WTC11 (cell line): ENCODE measurements around the gene WDR38. TPM values are rescaled to one million over a fixed set of nuclear protein-coding genes. Genes with fewer than 3 reads are reported as not detected.

Experiments
- ATAC-seq: fragments of 200-7000 bp; cut with Tn5 transposase; 2 replicates; pipeline ENCODE4 v1.10.0; 2021; ENCODE audit warnings: mild to moderate bottlenecking, moderate library complexity
- CTCF ChIA-PET: fragments of 300-600 bp; sonication (Branson Sonifier 250); formaldehyde crosslinking; loops from one replicate; lab custom pipeline; 2021; ENCODE audit warnings: antibody characterized with exemption; lab: Charles Lee
- POLR2A ChIA-PET: fragments of 350-600 bp; sonication (Branson Sonifier 250); formaldehyde crosslinking; loops from one replicate; lab custom pipeline; 2021; ENCODE audit warnings: antibody characterized with exemption; lab: Charles Lee
- DNase-seq: peaks from one replicate; pipeline ENCODE4 v3.0.0; 2021; ENCODE audit warnings: low spot score
- H3K27ac Mint-ChIP-seq: 2 replicates; pipeline ENCODE4 v1.8.0; 2021; ENCODE audit warnings: mixed read lengths
- H3K27me3 Mint-ChIP-seq: 2 replicates; pipeline ENCODE4 v1.8.0; 2021; ENCODE audit warnings: low read depth, mild to moderate bottlenecking, moderate library complexity, mixed read lengths
- H3K36me3 Mint-ChIP-seq: 2 replicates; pipeline ENCODE4 v1.8.0; 2021; ENCODE audit warnings: mixed read lengths
- H3K4me1 Mint-ChIP-seq: 2 replicates; pipeline ENCODE4 v1.8.0; 2022; ENCODE audit warnings: mixed read lengths
- H3K4me3 Mint-ChIP-seq: 2 replicates; pipeline ENCODE4 v1.8.0; 2021; ENCODE audit warnings: mild to moderate bottlenecking, moderate library complexity, mixed read lengths
- H3K9me3 Mint-ChIP-seq: 2 replicates; pipeline ENCODE4 v1.8.0; 2021; ENCODE audit warnings: mixed read lengths
- AFF4 ChIP-seq: sonication (generic); formaldehyde crosslinking; IDR thresholded peaks from 2 replicates; pipeline ENCODE4 v1.8.1; 2023; ENCODE audit warnings: mild to moderate bottlenecking, missing genetic modification reagents, borderline replicate concordance
- CDX4 ChIP-seq: fragments of 250-450 bp; sonication (Bioruptor Pico); IDR thresholded peaks from 2 replicates; pipeline ENCODE4 v1.9.0; 2021; ENCODE audit warnings: moderate library complexity, mild to moderate bottlenecking, inconsistent platforms, borderline replicate concordance
- GRHL2 ChIP-seq: fragments of 250-450 bp; sonication (Bioruptor Pico); IDR thresholded peaks from 2 replicates; pipeline ENCODE4 v1.8.0; 2022; ENCODE audit warnings: mild to moderate bottlenecking, moderate library complexity; ENCODE audit not compliant: insufficient replicate concordance, severe bottlenecking
- IRF2 ChIP-seq: sonication (generic); formaldehyde crosslinking; IDR thresholded peaks from 2 replicates; pipeline ENCODE4 v1.8.0; 2022; ENCODE audit warnings: low read depth, missing genetic modification reagents, borderline replicate concordance
- JAZF1 ChIP-seq: fragments of 250-450 bp; sonication (Bioruptor Pico); IDR thresholded peaks from 2 replicates; pipeline ENCODE4 v1.9.0; 2021; ENCODE audit warnings: moderate library complexity, mild to moderate bottlenecking, inconsistent platforms
- JUN ChIP-seq: sonication (generic); formaldehyde crosslinking; IDR thresholded peaks from 2 replicates; pipeline ENCODE4 v1.8.0; 2023; ENCODE audit warnings: mild to moderate bottlenecking, missing genetic modification reagents
- MLX ChIP-seq: sonication (generic); formaldehyde crosslinking; IDR thresholded peaks from 2 replicates; pipeline ENCODE4 v1.8.1; 2023; ENCODE audit warnings: mild to moderate bottlenecking, missing genetic modification reagents, moderate library complexity
- OVOL2 ChIP-seq: fragments of 250-450 bp; sonication (Bioruptor Pico); IDR thresholded peaks from 2 replicates; pipeline ENCODE4 v1.9.0; 2021; ENCODE audit warnings: mild to moderate bottlenecking, borderline replicate concordance
- RELA ChIP-seq: sonication (generic); formaldehyde crosslinking; IDR thresholded peaks from 2 replicates; pipeline ENCODE4 v1.8.1; 2022; ENCODE audit warnings: missing genetic modification reagents, mild to moderate bottlenecking, borderline replicate concordance
- SMAD3 ChIP-seq: sonication (generic); formaldehyde crosslinking; IDR thresholded peaks from 2 replicates; pipeline ENCODE4 v1.8.0; 2022; ENCODE audit warnings: missing genetic modification reagents, mild to moderate bottlenecking, borderline replicate concordance
- TCF7 ChIP-seq: sonication (generic); formaldehyde crosslinking; IDR thresholded peaks from 2 replicates; pipeline ENCODE4 v1.8.0; 2022; ENCODE audit warnings: mild to moderate bottlenecking, low read depth, missing genetic modification reagents, moderate library complexity
- TEAD1 ChIP-seq: sonication (generic); formaldehyde crosslinking; IDR thresholded peaks from 2 replicates; pipeline ENCODE4 v1.8.0; 2022; ENCODE audit warnings: mild to moderate bottlenecking, missing genetic modification reagents
- TEAD4 ChIP-seq: sonication (generic); formaldehyde crosslinking; IDR thresholded peaks from 2 replicates; pipeline ENCODE4 v1.8.0; 2022; ENCODE audit warnings: mild to moderate bottlenecking, missing genetic modification reagents
- TP53 ChIP-seq: sonication (generic); formaldehyde crosslinking; IDR thresholded peaks from 2 replicates; pipeline ENCODE4 v1.8.1; 2023; ENCODE audit warnings: mild to moderate bottlenecking, missing genetic modification reagents
- ZBTB43 ChIP-seq: sonication (generic); formaldehyde crosslinking; IDR thresholded peaks from 2 replicates; pipeline ENCODE4 v1.8.1; 2023; ENCODE audit warnings: mild to moderate bottlenecking, missing genetic modification reagents
- ZMAT4 ChIP-seq: fragments of 250-450 bp; sonication (Bioruptor Pico); IDR thresholded peaks from 2 replicates; pipeline ENCODE4 v1.9.0; 2021; ENCODE audit warnings: mild to moderate bottlenecking
- ZNF232 ChIP-seq: sonication (generic); formaldehyde crosslinking; IDR thresholded peaks from 2 replicates; pipeline ENCODE4 v1.8.0; 2022; ENCODE audit warnings: mild to moderate bottlenecking, missing genetic modification reagents
- ZNF263 ChIP-seq: sonication (generic); formaldehyde crosslinking; IDR thresholded peaks from 2 replicates; pipeline ENCODE4 v1.8.1; 2022; ENCODE audit warnings: low read depth, mild to moderate bottlenecking, moderate library complexity, missing genetic modification reagents
- ZNF281 ChIP-seq: sonication (generic); formaldehyde crosslinking; IDR thresholded peaks from 2 replicates; pipeline ENCODE4 v1.8.0; 2023; ENCODE audit warnings: mild to moderate bottlenecking, missing genetic modification reagents
- ZNF512 ChIP-seq: sonication (generic); formaldehyde crosslinking; IDR thresholded peaks from 2 replicates; pipeline ENCODE4 v1.8.1; 2022; ENCODE audit warnings: missing genetic modification reagents, borderline replicate concordance
- ZSCAN18 ChIP-seq: fragments of 250-450 bp; sonication (Bioruptor Pico); IDR thresholded peaks from 2 replicates; pipeline ENCODE4 v2.1.2; 2022; ENCODE audit warnings: mild to moderate bottlenecking, moderate library complexity
- total RNA-seq: library from RNA; stranded (reverse); gene quantifications from 3 replicates; pipeline ENCODE4 v1.2.3, GENCODE V29; 2021

WDR38 gene
- total RNA-seq, 1 experiment from 2014 or later, result not detected

- peaks cover 38% of the 10 kb centered on the region for H3K4me1 Mint-ChIP-seq
- TF ChIP-seq CDX4 (CRISPR knock-in tag), result no peak
- no peak for TF ChIP-seq ZBTB43 (CRISPR knock-in tag)
- TF ChIP-seq ZNF232 (CRISPR knock-in tag), result no peak
- no peak for TF ChIP-seq ZMAT4
- no peak for TF ChIP-seq ZNF512 (CRISPR knock-in tag)
- TF ChIP-seq TCF7 (CRISPR knock-in tag), result no peak
- no peak for TF ChIP-seq RELA (CRISPR knock-in tag)
- no peak for TF ChIP-seq TEAD1 (CRISPR knock-in tag)
- TF ChIP-seq MLX (CRISPR knock-in tag), result no peak
- TF ChIP-seq ZNF263, result no peak
- peaks cover 37% of the 10 kb centered on the region for H3K36me3 Mint-ChIP-seq
- CTCF ChIA-PET, result interaction anchor here (0.8 kb wide), 1 partner anchor 13 kb away, joined by 3 read pairs; the partner anchor contains the start of gene ARPC5L
- H3K4me3 Mint-ChIP-seq, result no peak overlapping the region
- POLR2A ChIA-PET, result no interaction called here
- DNase-seq (no peak), ATAC-seq (no peak)
- no peaks in the 10 kb centered on the region for H3K27me3 Mint-ChIP-seq
- H3K9me3 Mint-ChIP-seq, result no peaks in the 10 kb centered on the region
- no peak overlapping the region for H3K27ac Mint-ChIP-seq
Measured at GRCh38 chr9:124875501-124875900, 22.2 kb downstream of the WDR38 start.

GRCh38 chr9:124877021-124877782 is 23.9 kb downstream of the WDR38 start:
- peak overlapping the region; percentile 87 for H3K27ac Mint-ChIP-seq
- H3K4me3 Mint-ChIP-seq, result no peak overlapping the region
- no peak for DNase-seq
- peaks cover 37% of the 10 kb centered on the region for H3K36me3 Mint-ChIP-seq
- no peak for ATAC-seq
- H3K27me3 Mint-ChIP-seq, result no peaks in the 10 kb centered on the region
- H3K4me1 Mint-ChIP-seq, result peaks cover 39% of the 10 kb centered on the region
- POLR2A ChIA-PET, result interaction anchor here (0.9 kb wide), 1 partner anchor 21 kb away, joined by 3 read pairs; no protein-coding TSS in a partner anchor
- no peaks in the 10 kb centered on the region for H3K9me3 Mint-ChIP-seq
- CTCF ChIA-PET, result interaction anchor here (0.9 to 6.3 kb wide), 3 partner anchors 11 to 24 kb away, joined by 3 to 40 read pairs (median 9); partner anchors contain the start of gene WDR38
- TF ChIP-seq TP53 (CRISPR knock-in tag) (no peak), IRF2 (CRISPR knock-in tag) (no peak), AFF4 (CRISPR knock-in tag) (no peak), ZSCAN18 (CRISPR knock-in tag) (no peak), JAZF1 (CRISPR knock-in tag) (no peak), GRHL2 (no peak), ZNF263 (no peak), ZNF281 (CRISPR knock-in tag) (no peak), JUN (CRISPR knock-in tag) (no peak), SMAD3 (CRISPR knock-in tag) (no peak), TEAD4 (no peak), OVOL2 (no peak)
